OCI-LY7 (cell line): ENCODE results near the gene CRAMP1.

ENCODE experiments used
- CTCF ChIP-seq: fragments of 200-600 bp; sonication (generic); conservative IDR thresholded peaks from 2 replicates; pipeline ENCODE4 v1.5.1; 2014; ENCODE audit warnings: mild to moderate bottlenecking, antibody characterized with exemption, low read length, moderate library complexity, mixed read lengths
- EZH2phosphoT487 ChIP-seq: fragments of 200-600 bp; sonication (generic); IDR thresholded peaks from 2 replicates; pipeline ENCODE4 v1.6.1; 2018; ENCODE audit warnings: low read depth, borderline replicate concordance, mild to moderate bottlenecking, mixed run types, antibody characterized with exemption, low read length, moderate library complexity, mixed read lengths

- TF ChIP-seq EZH2phosphoT487 = no peak
- TF ChIP-seq CTCF = no peak
Measured at GRCh38 chr16:1724491-1724890, 112.3 kb downstream of the CRAMP1 start.
